Mucosa of gallbladder (tissue), 1 donor: ENCODE results near the gene GABRD. TPM values are rescaled to one million over a fixed set of nuclear protein-coding genes. Genes with fewer than 3 reads are reported as not detected.

ENCODE experiments used
- DNase-seq: peaks from one replicate; pipeline ENCODE4 v3.0.0-alpha.2; 2020; ENCODE audit warnings: low spot score
- total RNA-seq: library from RNA; stranded (reverse); gene quantifications from one replicate; pipeline ENCODE4 v1.2.1, GENCODE V29; 2021
- donor health status: DM: no; HTN: no; CAD: no.

The GABRD gene
- total RNA-seq, 1 donor from 2014 or later, result 1.2 TPM

DNA sequence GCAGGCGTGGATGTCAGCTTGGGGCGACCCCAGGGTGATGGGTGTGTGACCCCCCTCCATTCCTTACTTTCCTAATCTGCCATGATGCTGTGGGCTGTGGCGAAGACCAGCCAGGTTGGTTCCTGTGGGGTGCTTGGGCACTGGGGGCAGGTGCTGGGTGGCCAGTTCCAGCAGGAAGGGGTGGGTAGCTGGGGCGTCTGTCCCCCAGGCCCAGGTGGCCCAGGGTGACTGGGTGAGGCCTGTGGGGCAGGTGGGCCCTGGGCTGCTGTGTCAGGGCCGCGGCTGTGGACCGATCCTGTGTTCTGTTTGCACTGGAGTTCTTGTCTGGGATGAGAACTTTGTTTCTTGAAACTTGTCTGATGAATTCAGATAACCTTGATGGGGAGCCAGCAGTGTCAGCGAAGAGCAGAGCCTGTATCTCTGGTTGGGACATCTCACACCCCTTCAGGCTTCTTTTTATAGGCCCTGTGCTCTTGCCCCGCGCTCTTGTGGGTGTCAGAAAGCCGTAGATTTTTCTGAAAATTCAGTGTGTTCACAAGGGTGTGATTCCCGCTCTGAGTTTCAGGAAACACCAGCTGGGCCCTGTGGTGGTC is 34.7 kb downstream of the GABRD start:
- no peak for DNase-seq

DNA sequence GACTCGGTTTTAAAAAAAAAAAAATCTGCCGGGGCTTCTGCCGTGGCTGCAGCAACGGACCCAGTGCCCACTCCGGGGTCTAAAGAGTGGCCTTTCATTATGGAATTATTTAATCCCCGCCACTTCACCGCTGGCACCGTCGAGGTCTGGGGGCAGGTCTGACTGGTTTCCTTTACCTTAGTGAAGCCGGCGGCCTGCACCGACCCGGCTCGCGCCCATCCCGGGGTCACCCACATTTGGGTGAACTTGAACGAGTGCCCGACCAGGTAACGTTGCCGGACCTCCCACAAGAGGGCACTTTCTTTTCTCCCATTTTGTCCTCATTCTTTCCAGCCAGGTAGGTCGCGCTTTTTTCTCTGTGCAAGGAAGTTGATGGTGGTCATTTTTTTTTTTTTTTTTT is 35.4 kb downstream of the GABRD start:
- no peak for DNase-seq

DNA sequence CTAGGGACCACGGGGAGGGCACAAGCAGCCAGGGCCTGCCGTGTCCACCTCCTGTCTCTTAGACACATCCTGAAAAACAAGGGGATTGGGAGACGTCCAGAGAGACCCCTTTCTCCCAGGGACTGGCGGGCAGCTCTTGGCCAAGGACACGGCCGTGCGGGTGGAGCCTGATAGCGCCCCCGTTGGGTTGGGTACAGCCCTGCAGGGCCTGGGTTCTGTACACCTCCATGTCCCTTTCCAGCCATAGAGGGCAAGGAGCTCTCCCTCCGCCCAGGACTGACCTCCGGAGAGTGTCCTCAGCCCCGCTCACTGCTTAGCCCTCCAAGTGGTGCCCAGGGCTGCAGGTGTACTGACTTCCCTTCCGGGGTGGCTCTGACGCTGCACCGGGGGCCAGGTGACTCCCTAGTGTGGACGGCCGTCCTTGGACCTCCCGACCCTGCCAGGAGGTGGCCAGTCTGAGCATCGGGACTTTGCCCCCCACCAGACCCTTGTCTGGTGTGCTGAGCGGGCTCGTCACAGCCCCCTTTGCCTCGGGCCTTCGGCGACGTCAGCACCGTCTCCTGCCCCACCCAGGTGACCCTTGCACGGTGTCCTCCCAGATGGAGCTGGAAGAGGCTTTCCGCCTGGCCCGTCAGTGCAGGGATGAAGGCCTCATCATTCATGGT is 36.9 kb downstream of the GABRD start:
- DNase-seq, result no peak

GRCh38 chr1:2056955-2057590 is 37.9 kb downstream of the GABRD start:
- no peak for DNase-seq

DNA sequence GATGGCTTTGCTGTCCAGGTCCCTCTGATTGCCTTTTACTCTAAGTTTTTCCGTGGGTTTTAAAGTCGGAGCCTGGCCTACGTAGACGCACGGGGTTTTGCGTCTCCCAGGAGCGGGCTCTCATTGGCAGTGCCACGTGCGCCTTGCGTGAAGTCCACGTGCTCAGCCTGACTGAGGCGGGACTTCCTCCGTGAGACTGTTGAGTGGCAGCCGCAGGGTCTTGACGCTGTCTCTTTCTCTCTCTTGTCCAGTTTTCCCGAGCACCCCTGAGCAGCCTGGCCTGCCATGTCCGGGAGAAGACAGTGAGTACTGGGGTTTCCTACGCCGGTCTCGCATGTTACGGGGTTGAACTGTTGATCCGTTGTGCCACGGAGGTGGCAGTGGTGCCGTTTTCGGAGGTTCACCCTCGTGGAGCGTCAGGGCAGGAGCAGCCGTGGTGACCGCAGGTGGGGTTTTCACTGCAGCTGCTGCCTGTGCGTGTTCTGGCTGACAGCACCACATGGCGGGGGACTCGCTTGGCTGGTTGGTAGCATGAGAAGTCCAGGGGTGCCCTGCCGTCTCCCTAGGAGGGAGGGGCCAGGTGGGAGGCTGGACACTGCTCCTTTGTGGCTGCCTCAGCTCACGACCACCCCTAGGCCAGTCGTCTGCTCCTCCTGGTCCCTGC is 40.3 kb downstream of the GABRD start:
- DNase-seq, result no peak

DNA sequence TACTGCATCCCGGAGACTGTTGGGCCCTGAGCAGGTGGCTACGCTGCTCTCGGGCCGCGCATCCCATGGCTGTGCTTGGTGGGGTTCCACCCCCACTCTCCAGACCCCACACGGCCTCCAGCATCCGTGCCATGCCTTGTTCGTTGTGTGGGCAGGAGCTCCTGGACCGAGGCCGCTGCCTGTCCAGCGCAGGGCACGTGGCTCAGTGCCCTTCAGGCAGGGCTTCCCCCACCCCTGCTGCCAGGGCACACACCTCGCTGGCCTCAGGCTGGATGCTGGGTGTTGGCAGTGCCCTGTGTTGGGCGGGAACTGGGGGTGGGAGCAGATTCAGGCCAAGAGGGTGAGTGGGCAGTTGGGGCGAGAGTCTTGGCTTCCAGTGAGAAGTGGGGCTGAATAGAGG is 40.9 kb downstream of the GABRD start:
- no peak for DNase-seq

DNA sequence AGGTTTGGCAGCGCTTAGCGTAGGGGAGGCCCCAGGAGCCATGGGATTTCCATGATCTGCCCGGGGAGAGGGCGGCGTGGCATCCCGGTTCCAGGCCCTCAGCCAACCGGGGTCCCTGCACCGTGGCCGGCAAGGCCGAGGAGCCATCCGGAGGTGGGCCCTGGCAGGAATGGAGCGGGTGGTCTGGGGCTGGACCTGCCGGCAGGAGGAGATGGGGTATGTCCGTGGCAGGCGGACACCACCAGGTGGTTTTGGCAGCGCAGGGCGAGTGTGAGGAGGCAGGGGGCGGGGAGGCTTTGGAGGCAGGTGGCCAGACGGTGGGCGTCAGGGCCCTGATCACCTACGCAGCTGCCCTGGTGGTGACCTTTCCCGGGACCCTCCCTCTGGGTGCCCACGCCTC is 41.4 kb downstream of the GABRD start:
- DNase-seq, result no peak

DNA sequence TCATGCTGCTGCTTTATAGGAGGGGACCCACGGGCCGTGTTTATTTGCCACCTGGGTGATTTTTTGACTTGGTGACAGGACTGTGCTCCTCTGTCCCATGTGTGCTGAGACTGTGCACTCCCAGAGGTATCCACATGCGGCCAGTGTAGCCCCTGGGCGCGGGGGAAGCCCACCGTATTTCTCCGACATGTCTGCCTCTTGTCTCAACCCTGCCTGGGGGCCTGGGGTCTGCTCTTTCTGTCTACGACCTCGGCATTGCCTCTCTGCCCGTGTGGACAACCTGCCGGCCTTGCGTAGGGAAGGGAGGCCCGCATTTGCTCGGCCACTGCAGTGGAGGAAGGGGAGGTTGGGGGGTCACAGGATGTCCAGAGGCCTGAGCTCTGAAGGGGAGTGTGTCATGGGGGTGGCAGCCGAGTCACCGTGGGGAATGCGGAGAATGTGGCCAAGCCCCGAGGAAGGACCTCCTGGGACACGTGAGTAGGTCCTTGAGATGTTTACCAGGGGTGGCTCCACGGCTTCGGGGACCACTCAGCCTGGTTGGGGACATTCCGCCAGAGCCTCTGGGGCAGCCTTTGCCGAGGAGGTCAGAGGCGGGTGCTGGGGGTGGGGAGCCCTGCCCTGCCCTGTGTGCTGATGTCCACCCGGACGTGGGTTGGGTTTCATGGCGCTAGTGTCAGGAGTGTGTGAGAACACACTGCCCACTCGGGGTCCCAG is 42.1 kb downstream of the GABRD start:
- DNase-seq, result no peak

GRCh38 chr1:2065699-2066098 is 46.6 kb downstream of the GABRD start:
- no peak for DNase-seq

GRCh38 chr1:2067393-2067792 is 48.2 kb downstream of the GABRD start:
- DNase-seq, result no peak

GRCh38 chr1:2067981-2068380 is 48.8 kb downstream of the GABRD start:
- no peak for DNase-seq

DNA sequence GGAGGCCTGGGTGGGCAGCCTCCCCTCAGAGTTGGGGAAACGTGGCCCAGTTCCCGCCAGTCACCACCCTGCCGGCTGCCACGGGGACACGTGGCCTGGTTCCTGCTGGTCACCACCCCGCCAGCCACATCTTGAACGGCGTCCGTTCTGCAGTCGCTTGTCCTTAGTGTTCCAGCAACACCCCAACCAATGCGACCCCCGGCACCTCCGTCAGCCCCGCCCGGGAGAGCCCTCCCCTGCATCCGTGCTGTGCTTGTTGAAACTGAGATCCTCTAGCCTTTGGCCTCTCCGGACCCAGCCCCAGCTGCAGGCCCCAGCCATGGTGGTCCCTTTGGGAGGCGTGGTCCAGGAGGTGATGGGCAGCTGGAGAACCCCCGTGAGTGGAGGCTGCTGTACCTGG is 49.8 kb downstream of the GABRD start:
- DNase-seq, result no peak

DNA sequence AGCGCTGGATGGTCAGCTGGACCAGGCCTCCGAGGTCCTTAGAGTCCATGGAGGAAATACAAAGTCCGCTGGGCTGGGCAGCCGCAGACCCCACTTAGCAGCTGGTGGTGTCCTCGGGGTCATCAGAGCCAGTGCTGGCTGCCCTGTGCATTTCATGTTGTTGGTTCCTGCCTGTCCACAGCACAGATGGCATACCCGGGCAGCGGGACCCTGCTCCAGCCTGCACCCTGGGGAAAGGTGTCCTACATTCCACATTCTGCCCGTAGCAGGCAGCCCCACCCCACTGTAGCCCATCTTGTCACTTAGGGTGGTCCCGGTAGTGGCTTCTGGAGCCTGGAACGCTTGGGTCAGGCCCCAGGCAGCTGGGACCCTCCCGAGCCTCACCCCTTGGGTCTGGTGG is 50.9 kb downstream of the GABRD start:
- no peak for DNase-seq

DNA sequence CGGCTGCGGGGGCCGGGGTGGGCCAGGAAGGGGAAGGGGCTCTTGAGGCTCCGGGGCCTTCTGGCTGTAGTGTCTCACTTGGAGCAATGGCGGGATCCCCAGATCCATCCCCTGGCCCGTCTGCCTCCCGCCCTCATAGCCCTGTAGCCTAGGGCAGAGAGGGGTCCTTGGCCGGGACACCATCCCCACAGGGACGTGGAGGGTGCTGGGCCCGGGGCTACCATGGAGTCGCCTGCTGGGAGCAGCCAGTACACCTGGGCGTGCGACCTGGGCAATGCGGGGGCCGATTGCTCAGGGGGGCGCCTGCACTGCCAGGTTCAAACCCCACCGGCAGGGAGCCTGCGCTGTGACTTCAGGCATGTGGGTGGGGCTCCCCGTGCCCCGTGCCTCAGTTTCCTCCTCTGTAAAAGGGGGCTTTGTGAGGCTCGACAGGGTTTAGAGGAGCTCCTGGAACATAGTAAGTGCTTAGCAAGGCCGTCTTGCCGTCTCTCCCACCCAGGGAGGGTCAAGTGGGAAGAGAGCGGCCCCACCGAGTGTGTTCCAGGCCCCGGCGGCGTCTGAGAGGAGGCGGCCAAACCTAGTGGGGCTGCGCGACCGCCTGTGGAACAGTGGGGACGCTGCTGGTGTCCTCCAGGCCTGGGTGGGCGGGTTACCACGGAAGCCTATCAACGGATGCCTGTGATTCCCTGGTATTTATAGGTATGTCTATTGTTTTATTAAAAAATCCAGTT is 51.8 kb downstream of the GABRD start:
- DNase-seq, result no peak

DNA sequence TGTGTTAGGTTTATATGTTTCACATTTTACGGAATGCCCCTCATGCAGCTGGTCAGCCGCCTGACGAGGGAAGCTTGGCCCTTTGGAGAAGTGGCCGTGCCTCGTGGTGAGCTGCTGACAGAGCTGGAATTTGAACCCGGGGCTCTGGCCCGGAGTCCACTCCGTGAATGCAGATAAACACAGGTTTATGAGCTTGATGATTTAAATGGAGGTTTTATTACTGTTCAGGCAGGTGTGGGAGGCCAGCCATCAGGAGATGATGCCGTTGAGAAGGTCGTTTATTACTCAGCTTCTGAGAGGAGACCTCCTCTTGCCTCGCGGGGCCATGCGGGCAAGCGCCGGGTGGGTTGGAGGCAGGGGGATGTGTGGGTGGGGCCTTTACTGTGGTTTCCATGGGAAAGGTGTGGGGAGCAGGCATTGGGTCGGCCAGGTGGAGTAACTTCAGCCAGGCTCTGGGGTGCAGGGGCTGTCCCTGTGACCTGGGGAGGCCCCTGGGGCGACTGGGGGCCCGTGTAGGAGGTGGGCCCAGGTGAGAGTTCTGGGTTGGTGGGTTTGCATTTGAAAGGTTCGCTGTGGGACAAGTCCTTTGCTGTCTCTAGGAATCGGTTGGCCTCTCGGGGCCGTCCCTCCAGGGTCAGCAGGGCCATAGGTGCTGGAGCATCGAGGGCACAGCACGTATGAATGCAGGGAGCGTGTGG is 53.1 kb downstream of the GABRD start:
- DNase-seq, result no peak

DNA sequence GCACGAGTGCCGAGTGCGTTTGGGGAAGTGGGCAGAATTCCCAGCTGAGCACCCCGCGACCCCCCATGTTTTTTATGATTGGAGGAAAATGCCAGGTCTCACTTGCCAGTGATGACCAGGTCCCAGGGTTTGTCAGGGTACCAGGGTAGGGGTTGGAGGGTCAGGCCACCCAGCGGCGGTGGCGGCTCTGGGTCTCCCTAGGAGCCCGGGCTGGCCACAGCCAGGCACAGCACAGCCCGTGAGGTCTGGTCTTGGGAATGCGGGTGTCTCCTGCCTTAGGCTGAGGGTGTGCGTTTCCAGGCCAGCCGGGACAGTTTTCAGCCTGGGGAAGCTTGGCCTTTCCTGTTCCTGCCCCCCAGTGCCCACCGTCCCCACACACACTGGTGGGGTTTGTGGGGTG is 53.7 kb downstream of the GABRD start:
- DNase-seq, result no peak

DNA sequence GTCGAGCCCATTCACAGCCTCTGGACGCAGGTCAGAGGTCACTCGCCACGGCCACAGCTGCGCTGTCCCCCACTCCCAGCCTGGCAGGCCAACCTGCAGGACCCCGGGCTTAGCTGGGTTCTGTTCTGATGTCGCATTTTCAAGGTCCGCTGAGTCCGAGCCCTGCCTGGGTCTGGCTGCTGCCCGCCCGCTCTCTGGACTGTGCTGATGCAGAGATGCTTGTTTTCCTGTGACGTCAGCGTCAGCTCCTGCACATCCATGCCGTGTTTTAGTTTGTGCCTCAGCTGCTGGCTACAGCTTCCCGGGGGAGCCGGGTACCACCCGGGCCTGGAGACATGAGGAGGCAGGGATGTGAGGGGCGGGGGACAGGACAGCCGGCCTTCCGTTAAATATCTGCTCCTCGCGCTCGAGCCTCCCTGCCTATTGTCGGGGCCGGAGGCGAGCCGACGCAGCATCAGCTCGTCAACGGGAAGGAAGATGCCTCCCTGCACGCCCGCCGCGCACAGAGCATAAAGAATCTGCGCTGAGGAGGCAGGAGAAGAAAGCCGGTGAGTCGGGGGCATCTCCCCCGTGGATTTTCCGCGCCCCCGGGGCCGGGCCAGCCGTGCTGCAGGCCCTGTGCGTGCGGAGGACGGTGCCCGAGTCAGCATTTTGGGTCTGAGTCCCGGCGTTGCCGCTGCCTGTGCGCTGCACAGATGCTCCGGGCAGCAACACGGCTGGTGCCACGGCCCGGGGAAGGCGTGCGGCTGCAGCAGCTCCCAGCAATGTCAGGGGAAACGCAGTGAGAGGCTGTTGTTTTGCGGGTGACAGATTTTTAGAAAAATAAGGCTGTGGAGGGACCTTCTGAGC is 54.5 kb downstream of the GABRD start:
- no peak for DNase-seq

DNA sequence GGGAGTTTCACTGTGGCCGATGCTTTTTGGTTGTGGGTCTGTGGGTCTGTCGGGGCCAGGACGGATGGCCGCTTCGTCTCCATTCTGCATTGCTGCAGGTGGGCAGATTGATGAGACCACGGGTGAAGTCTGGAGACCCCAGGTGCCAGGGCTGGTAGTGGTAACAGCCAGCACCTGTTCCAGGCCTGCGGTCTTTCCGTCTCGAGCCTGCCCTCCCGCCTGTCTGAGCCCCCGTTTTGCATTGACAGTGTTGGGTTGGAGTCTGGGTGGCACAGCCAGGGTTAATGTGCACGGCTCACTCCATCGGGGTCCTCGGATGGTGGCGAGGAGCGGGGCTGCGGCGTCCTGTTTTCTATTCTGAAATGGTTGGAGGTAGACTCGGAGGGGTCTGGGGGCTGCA is 55.3 kb downstream of the GABRD start:
- DNase-seq, result no peak

DNA sequence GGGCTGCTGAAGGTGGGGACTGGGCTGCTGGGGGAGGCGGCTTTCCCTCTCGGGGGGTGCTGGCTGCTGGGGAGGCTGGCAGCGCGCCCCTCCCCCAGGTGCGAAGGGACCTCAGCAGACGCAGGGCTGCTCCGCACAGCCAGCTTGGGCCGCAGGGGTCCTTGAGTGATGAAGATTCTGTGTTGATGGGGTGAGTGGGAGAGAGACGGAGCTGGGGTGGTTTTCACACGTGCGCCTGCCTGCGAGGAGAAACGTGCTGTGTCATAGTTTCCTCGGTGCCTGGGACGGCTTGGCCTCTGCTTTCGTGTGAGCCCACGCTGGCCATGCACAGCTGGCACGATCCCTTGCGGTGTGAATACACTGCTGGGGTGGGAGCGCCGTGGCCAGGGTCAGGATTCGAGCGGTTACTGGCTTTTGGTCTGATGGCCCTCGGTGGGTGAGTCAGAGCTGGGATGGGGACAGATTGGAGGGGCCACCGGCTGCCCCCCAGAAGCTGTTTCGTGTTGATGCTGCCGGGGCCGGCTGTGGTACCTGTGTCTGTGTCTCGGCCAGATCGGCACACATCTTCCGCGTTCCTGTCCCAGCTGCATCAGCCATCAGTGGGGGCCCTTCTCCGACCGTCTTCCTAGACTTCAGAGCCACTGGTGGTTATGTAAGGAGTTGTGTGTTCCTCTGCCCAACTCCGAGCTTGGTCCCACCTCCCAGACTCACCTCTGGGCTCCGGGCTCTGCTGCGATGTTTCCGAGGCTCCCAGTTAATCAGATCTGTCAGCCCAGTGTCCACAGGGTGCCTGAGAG is 56.0 kb downstream of the GABRD start:
- DNase-seq, result no peak
